ENCODE measurements around the gene CHRNB2. TPM values are rescaled to one million over a fixed set of nuclear protein-coding genes. Genes with fewer than 3 reads are reported as not detected.

CHRNB2 gene
- total RNA-seq, 1 experiment from 2014 or later: 1.8 TPM

- no peaks in the 10 kb centered on the region for H3K9me3 ChIP-seq (ENCODE audit: control insufficient read depth, low read depth, low read length)
- H3K4me1 ChIP-seq (ENCODE audit: insufficient read depth, low read length): no peaks in the 10 kb centered on the region
- no peak overlapping the region for H4K91ac ChIP-seq (ENCODE audit: insufficient read length, low read depth, low read length)
- H3K27ac Mint-ChIP-seq: no peak overlapping the region; a peak in 1 of 7 replicates
- no peaks in the 10 kb centered on the region for H3K79me1 ChIP-seq (ENCODE audit: insufficient read depth, low read depth, low read length, poor library complexity, severe bottlenecking)
- no peak overlapping the region for H3K4me3 Mint-ChIP-seq
- no peak overlapping the region for H3K9ac ChIP-seq (ENCODE audit: extremely low read depth, insufficient read length, low read length)
- no peak for TF ChIP-seq CTCF (conservative IDR thresholded peaks at IDR 0.05)
- H3K27ac ChIP-seq (ENCODE audit: insufficient read length, low read depth, low read length): no peak overlapping the region
- H2BK20ac ChIP-seq (ENCODE audit: low read depth, low read length, poor library complexity, severe bottlenecking): no peak overlapping the region
- no peaks in the 10 kb centered on the region for H4K20me1 ChIP-seq (ENCODE audit: control insufficient read depth, insufficient read depth, insufficient read length)
- H2AFZ ChIP-seq (ENCODE audit: low read length): no peak overlapping the region
- H2BK12ac ChIP-seq (ENCODE audit: insufficient read length, low read depth, low read length): no peak overlapping the region
- H2BK120ac ChIP-seq (ENCODE audit: low read depth, low read length, poor library complexity, severe bottlenecking): no peak overlapping the region
- peaks cover 52 to 93% (median 85%) of the 10 kb centered on the region in 3 experiments for H3K36me3 Mint-ChIP-seq (ENCODE audit: insufficient read depth in 1 of 3, low read depth in 3 of 3)
- H4K5ac ChIP-seq (ENCODE audit: insufficient read length, low read depth, low read length): no peak overlapping the region
- no peaks in the 10 kb centered on the region for H3K27me3 Mint-ChIP-seq (ENCODE audit: low read depth)
- no peak overlapping the region for H4K8ac ChIP-seq (replicated peaks; ENCODE audit: insufficient read length, low read depth, low read length)
- H3T11ph ChIP-seq (ENCODE audit: low read length): no peak overlapping the region
- no peak overlapping the region for H2BK5ac ChIP-seq (ENCODE audit: insufficient read length, low read length)
- H3K4me1 Mint-ChIP-seq: no peaks in the 10 kb centered on the region
- H3K18ac ChIP-seq (ENCODE audit: insufficient read length, low read depth, low read length): no peak overlapping the region
- no peak overlapping the region for H3K4me2 ChIP-seq (ENCODE audit: insufficient read depth, insufficient read length, low read length)
- no peak overlapping the region for H3K14ac ChIP-seq (ENCODE audit: insufficient read depth, low read length)
- H2AK5ac ChIP-seq (ENCODE audit: insufficient read length, low read length): no peak overlapping the region
- no peaks in the 10 kb centered on the region for H3K27me3 ChIP-seq (ENCODE audit: insufficient read depth, low read length)
- no peaks in the 10 kb centered on the region for H3K79me2 ChIP-seq (ENCODE audit: insufficient read depth, low read length)
- no peak overlapping the region for H2BK15ac ChIP-seq (ENCODE audit: low read depth, low read length)
- no peak overlapping the region for H3K4ac ChIP-seq (ENCODE audit: low read depth, low read length)
- no peaks in the 10 kb centered on the region for H3K23me2 ChIP-seq (ENCODE audit: insufficient read length, low read depth, low read length, poor library complexity, severe bottlenecking)
- H3K23ac ChIP-seq (ENCODE audit: insufficient read length, low read depth, low read length): no peak overlapping the region
- no peak for DNase-seq
- no peak overlapping the region for H3K56ac ChIP-seq (ENCODE audit: insufficient read length, low read depth, low read length)
- H3K9me3 Mint-ChIP-seq: no peaks in the 10 kb centered on the region
These were observed 25.8 kb downstream of the CHRNB2 start for GRCh38 chr1:154593390-154593789.
